KOPT-K1 (cell line): ENCODE measurements around the gene MET.
"Not testable (repeated sequence)": the region's sequence is repeated elsewhere in the genome, so short reads cannot be mapped to it uniquely, and the experiment has no call there.

Source experiments
- H3K27ac ChIP-seq: fragments of 200-600 bp; sonication (generic); 2 replicates; pipeline ENCODE4 v1.5.1; 2016; ENCODE audit warnings: antibody characterized with exemption, mild to moderate bottlenecking, low read depth, low read length; ENCODE audit not compliant: poor library complexity, severe bottlenecking
- H3K36me3 ChIP-seq: fragments of 200-600 bp; sonication (generic); 2 replicates; pipeline ENCODE4 v1.5.1; 2017; ENCODE audit warnings: antibody characterized with exemption, mild to moderate bottlenecking, low read length, moderate library complexity; ENCODE audit not compliant: insufficient read depth
- H3K9me3 ChIP-seq: fragments of 200-600 bp; sonication (generic); 2 replicates; pipeline ENCODE4 v1.5.1; 2017; ENCODE audit warnings: antibody characterized with exemption, low read length, mild to moderate bottlenecking; ENCODE audit not compliant: insufficient read depth, poor library complexity, severe bottlenecking

The MET gene

DNA sequence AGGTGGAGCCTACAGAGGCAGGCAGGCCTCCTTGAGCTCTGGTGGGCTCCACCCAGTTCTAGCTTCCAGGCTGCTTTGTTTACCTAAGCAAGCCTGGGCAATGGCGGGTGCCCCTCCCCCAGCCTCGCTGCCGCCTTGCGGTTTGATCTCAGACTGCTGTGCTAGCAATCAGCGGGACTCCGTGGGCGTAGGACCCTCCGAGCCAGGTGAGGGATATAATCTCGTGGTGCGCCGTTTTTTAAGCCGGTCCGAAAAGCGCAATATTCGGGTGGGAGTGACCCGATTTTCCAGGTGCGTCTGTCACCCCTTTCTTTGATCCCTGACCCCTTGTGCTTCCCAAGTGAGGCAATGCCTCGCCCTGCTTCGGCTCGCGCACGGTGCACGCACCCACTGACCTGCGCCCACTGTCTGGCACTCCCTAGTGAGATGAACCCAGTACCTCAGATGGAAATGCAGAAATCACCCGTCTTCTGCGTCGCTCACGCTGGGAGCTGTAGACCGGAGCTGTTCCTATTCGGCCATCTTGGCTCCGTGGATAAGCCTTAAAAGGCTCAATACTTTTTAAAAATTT is 52.0 kb downstream of the MET start:
- not testable (repeated sequence) for H3K36me3 ChIP-seq, H3K27ac ChIP-seq, H3K9me3 ChIP-seq

DNA sequence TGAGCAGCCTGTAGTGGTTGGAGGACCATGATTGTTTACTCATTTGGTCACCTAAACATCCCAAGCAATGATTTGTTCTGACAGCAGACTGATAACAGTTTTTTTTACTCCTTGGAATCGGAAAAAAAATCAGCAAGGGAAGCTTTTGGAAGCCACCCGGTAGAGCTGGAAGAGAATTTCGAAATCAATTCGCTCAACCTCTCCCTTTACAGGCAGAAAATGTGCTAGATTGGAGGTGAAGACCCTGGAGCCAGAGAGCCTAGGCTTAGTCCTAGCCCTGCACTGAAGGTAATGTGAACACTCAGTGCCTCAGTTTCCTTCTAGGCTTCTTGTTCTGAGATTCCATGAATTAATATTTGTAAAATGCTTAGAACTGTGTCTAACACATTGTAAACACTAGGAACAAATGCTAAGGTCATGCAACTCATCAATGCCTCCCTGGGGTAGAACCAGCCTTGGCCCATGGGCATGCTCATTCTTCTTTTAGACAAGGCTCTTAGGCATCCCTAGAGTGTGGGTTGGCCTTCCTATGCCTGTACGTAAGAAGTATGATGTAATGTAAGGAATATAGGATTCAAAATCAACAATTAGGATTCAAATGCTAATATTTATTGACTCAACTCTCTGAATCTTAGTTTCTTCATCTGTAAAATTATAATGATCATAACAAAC is 52.7 kb downstream of the MET start:
- H3K36me3 ChIP-seq = no peaks in the 10 kb centered on the region
- no peak overlapping the region for H3K27ac ChIP-seq
- H3K9me3 ChIP-seq = no peaks in the 10 kb centered on the region

DNA sequence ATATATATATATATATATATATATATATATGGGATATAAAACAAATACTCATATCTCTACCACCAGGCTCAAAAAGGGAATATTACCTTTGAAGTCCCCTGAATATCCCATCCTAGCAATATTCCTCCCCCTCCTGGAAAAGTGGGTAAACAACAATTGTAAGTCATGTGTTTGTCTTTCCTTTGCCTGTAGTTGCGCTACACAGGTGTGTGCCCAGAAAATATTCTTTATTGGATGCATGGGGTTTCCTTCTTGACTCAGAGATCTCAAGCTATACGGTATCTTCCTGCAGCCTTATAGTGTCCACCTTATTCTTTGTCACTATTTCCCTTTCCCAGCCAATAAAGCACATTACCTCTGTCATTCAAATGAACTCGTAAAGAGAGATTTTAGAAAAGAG is 54.2 kb downstream of the MET start:
- H3K27ac ChIP-seq = no peak overlapping the region
- H3K36me3 ChIP-seq = no peaks in the 10 kb centered on the region
- no peaks in the 10 kb centered on the region for H3K9me3 ChIP-seq

DNA sequence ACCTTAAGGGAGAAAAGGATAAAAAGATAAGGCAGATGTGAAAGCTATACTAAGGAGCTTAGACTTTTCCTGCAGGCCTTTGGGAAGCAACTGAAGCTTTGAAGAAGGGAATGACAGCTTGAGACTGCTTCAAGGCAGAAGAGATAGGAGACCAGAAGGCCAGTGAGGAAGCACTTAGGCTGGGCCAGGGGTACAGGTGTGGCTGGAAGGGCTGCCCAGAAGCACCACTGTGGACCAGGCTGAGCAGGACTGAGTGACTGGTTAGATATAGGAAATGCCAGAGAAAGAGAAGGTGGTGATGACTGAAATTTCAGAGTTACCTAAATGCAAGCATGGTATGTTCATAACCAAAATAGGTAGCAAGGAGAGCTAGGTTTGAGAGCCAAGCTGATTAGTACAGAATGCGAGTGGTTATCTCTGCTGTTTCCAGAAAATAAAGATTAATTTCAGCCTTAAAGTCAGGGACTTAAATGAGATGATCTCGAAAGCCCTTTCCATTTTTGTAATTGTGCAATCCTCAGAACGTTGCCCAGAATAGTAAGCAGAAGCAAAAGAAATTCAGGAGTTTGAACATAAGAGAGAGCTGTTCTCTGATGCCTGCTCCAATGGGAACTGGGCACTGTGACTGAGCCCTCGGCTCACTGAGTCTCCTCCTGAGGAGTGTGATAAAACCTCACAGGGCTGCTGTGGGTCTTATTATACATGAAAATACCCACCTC is 54.9 kb downstream of the MET start:
- Histone ChIP-seq H3K9me3 (no peaks in the 10 kb centered on the region), H3K27ac (no peak overlapping the region), H3K36me3 (no peaks in the 10 kb centered on the region)

DNA sequence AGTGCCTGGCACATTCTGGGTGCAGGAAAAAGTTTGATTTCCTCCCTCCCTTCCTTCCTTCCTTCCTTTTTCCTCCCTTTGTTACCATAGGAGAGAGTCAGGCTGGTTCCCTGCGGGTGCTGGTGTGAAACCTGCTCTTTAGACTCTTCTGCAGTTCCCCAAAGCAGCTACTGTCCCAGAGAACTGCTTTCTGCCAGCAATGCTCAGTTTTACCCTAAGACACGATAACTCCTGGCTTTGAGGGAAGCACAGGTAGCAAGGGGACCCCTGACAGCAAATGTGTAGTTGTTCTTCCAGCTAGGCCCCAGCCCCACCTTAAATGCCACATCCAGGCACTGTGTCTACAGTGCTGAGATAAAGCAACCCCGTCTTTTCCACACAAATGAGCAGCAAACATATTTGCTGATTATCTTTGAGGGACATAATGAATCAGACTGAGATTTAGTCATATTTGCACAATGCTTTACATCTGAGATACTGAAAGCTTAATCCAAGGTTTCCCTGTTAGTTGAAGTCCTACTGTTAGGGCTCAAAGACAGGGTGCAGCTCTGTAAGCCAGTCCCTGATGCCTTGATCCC is 55.5 kb downstream of the MET start:
- no peaks in the 10 kb centered on the region for H3K9me3 ChIP-seq
- no peak overlapping the region for H3K27ac ChIP-seq
- no peaks in the 10 kb centered on the region for H3K36me3 ChIP-seq

DNA sequence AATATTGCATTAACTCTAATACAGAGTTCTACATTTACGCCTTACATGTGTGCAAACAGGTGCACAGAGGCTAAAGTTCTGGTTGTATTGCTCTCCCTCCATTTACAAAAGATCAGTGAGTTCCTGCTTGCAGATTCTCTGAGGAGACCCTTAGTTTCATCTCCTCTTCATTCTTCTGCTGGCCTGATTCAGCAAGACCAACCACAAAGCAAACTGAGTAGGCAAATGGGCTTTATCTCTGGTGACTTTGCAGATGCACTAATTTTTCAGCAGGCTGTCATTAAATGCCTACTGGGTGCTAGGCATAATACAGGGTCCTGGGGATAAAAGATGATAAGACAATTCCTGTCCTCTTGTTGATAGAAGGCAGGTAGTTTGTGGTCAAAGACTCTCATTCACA is 56.4 kb downstream of the MET start:
- no peaks in the 10 kb centered on the region for H3K9me3 ChIP-seq
- no peak overlapping the region for H3K27ac ChIP-seq
- no peaks in the 10 kb centered on the region for H3K36me3 ChIP-seq

DNA sequence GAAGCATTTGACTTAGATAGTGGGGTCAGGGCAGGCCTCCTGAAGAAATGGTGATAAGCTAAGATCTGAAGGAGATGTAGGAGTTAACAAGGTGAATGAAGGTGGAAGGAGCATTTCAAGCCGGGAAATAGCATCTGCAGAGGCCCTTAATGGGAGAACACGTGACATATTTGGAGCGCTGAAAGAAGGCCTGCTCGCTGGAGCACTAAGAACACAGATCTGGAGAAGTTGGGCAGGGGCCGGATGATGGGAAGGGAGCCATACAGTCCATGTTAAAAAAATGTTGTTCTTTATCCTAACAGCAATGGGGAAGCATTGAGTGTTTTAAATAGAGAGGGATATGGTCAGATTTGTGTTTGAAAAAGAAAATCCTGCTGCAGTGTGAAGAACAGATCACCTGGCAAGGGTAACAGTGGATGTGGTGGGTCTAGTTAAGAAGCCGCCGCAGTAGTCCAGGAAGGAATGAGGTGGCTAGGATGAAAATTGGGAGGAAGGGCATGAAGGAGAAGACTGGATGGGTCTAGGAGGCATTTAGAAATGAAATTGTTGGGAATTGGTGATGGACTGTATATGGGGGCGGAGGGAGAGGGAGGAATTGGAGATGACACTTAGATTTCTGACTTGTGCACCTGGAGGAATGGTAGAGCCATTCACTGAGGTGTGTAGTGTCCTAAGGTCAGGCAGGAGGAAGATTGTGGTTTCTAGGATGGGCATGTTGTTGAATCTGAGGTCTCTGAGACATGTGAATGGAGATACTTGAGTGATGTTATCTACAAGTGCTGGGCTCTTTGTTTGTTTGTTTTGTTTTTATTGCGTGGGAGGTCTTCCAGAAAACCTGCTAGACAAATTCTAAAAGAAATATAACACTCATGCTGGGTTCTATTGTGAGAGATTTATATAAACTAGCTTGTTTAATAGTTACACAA is 58.4 kb downstream of the MET start:
- no peaks in the 10 kb centered on the region for H3K36me3 ChIP-seq
- no peaks in the 10 kb centered on the region for H3K9me3 ChIP-seq
- no peak overlapping the region for H3K27ac ChIP-seq

DNA sequence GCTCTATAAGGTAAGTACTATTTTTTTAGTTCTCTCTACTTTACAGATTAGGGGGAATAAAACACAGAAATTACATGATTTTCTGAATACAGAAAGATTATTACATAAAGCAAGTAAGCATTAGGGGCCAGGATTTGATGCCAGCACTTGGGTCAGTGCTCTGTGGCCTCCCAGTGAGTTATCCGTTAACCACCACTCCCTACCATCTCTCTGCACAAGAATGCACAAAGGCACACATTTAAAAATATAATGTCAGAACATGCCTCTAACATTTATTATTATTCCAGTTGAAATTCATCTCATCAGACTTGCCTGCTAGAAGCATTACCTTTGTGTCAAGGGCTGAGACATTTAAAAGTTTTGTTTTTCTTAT is 59.0 kb downstream of the MET start:
- H3K27ac ChIP-seq = no peak overlapping the region
- no peaks in the 10 kb centered on the region for H3K36me3 ChIP-seq

DNA sequence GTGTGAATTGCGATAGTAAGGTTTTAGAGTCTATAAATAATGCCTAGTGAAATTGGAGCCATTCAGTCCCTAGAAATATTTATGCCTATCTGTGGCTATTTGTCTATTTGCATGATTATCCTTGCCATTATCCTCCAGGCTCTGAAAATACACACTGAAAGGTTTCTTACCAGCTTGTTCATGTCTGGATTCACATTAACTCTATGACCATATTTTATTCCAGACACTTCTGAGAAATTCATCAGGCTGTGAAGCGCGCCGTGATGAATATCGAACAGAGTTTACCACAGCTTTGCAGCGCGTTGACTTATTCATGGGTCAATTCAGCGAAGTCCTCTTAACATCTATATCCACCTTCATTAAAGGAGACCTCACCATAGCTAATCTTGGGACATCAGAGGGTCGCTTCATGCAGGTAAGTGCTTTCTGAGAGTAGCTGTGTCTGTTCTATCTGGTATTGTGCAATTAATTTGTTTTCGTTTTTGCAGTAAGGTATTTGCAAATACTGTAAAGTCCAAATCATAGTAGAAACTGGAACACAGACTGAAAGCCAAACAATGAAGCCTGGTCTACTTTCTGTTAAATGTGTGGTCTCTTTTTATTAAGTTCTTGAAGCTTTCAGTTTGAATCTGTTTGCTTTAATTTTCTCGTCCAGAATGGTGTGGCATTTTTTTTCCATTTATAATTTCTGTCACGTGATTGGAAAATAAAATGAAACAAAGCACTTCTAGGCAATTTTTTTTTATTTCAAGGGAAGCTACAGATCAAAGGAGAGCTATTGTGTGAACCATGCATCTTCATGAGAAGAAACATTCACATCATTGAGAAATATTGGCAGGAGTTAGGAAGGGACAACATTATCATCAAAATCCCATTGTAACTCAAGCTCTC is 59.7 kb downstream of the MET start:
- H3K27ac ChIP-seq = no peak overlapping the region

More for the DNA sequence above, 59.0 kb downstream of the MET start:
- no peaks in the 10 kb centered on the region for H3K9me3 ChIP-seq

DNA sequence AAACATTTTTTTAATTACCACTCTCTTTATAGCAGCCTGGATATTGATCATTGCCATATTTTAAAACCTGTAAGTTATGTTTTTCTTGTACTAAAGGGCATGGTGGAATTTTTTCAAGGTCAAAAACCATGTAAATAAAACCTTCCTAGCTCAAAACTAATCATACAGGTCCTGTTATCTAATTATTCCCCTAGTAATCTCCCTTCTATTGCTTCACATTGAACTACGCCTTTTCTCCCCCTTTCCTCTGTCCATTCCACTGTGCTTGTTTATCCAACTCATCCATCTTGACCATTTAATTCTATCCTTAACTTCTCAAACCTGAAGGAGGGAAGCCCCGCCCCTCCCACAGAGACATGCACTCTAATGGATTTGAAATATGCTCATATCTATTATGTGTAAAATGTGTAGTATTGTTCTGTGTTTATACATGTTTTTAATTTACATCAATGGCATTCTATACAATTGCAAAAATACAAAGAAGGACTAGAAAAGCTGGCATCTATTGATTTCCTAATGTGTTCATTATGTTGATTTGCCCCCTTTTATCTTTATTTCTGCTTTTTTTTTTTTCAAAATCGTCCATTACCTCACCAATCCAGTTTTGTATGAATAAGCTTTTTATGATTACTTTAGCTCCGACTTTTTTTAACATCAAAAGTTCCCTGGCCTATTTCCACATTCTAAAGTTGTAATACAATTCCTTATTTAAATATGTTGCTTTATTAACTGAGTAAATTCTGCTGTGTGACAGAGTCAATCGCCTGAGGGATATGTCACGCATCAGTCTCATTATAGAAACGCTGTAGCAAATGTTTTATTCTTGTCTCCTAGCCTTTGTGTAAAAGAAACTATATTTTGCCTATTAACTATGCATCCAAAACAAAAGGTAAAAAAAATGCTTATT is 61.0 kb downstream of the MET start:
- Histone ChIP-seq H3K27ac (no peak overlapping the region), H3K9me3 (no peaks in the 10 kb centered on the region), H3K36me3 (no peaks in the 10 kb centered on the region)

More for the DNA sequence above, 59.7 kb downstream of the MET start:
- Histone ChIP-seq H3K36me3 (no peaks in the 10 kb centered on the region), H3K9me3 (no peaks in the 10 kb centered on the region)

DNA sequence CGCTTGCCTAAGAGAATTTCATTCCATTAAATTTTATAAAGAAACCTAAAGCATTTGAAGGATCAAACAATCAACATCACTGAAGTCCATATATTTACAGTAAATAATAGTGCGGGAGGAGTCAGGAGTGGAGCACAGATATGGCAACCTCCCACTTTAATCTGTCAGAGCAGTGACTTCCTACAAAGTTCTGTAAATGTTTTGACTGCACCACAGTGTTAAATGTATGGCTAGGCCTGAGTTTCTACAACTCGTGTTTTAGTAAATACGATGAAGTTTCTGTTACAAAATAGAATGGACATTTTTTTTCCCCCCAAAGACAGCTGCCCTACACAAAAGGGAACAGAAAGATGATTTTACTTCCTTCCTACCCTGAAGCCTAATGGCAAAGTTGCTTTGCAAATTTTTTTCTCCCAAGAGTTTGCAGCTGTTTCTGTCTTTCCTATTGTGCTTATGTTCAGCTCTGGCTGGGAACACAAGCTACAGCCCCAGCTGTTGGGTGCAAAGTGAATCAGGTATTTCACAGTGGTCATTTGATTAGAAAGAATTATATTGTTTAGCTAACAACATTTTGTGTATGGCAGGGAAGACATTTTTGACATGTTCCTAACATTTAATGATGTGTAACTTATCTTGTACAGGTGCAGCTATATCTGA is 62.1 kb downstream of the MET start:
- H3K27ac ChIP-seq = no peak overlapping the region
- H3K9me3 ChIP-seq = no peaks in the 10 kb centered on the region
- H3K36me3 ChIP-seq = no peaks in the 10 kb centered on the region

DNA sequence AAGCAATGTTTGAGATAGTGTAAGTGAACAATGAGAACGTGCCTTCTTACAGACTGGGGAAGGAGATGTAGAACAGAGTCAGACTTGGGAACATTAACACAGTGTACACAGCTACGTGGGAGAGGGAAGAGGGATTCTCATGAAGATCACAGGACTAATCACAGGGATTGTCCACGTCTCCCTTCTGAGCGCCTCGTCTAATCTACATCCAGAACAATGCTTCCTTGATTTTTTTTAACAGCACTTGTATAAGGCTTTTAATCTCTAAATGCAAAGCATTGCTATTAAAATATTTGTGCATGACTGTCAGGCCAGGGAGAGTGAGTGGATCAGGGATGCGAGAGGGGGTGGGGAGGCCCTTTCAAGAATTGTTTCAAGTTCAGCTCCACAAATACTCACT is 62.7 kb downstream of the MET start:
- no peak overlapping the region for H3K27ac ChIP-seq
- no peaks in the 10 kb centered on the region for H3K36me3 ChIP-seq
- no peaks in the 10 kb centered on the region for H3K9me3 ChIP-seq
